Kidney (tissue), 14 donors: ENCODE results near the gene MARF1. TPM values are rescaled to one million over a fixed set of nuclear protein-coding genes. Genes with fewer than 3 reads are reported as not detected.

Source experiments
- DNase-seq, 5 donors: peaks; one replicate each; pipeline ENCODE4 v3.0.0-alpha.2; 2013 to 2020
- FAIRE-seq: peaks from 2 replicates; lab custom pipeline; 2012; peaks lifted over from hg19 to GRCh38; lab: Jason Lieb, UNC
- H3K27ac ChIP-seq, 2 donors: one replicate each; pipeline ENCODE4 v1.7.0; 2013; ENCODE audit warnings: low read depth in 2 of 2, low read length in 2 of 2, inconsistent platforms in 1 of 2
- H3K27me3 ChIP-seq: one replicate; pipeline ENCODE4 v1.7.1; 2013; ENCODE audit warnings: low read length, inconsistent platforms; ENCODE audit not compliant: control insufficient read depth, insufficient read depth
- H3K36me3 ChIP-seq, 3 donors: one replicate each; pipeline versions ENCODE4 v1.7.0 to v1.7.1; 2013; ENCODE audit warnings: low read length in 3 of 3, control low read depth in 1 of 3, inconsistent platforms in 1 of 3; ENCODE audit not compliant: insufficient read depth in 3 of 3, control insufficient read depth in 2 of 3
- H3K4me1 ChIP-seq, 3 donors: one replicate each; pipeline versions ENCODE4 v1.7.0 to v1.7.1; 2013; ENCODE audit warnings: low read length in 3 of 3, inconsistent platforms in 1 of 3, low read depth in 1 of 3; ENCODE audit not compliant: control insufficient read depth in 2 of 3, insufficient read depth in 2 of 3
- H3K4me3 ChIP-seq, 3 donors: one replicate each; pipeline versions ENCODE4 v1.7.0 to v1.8.1; 2013; ENCODE audit warnings: low read length in 3 of 3, control low read depth in 1 of 3, inconsistent platforms in 1 of 3
- H3K9ac ChIP-seq, 3 donors: one replicate each; pipeline versions ENCODE4 v1.7.0 to v1.7.1; 2013; ENCODE audit warnings: low read length in 3 of 3, control low read depth in 1 of 3, inconsistent platforms in 1 of 3
- H3K9me3 ChIP-seq, 3 donors: one replicate each; pipeline versions ENCODE4 v1.7.0 to v1.7.1; 2013; ENCODE audit warnings: low read length in 3 of 3, control low read depth in 1 of 3, inconsistent platforms in 1 of 3; ENCODE audit not compliant: control insufficient read depth in 2 of 3, insufficient read depth in 1 of 3
- intact Hi-C: fragments of 100-400 bp; cut with DNase I; formaldehyde crosslinking; loops from one replicate; pipeline ENCODE4 v1.11.1; 2022
- polyA plus RNA-seq: library from polyadenylated mRNA; stranded (reverse); fragments of 350-450 nt; fragmentation: Illumina TruSeq; extraction: RNeasy Lipid Tissue Mini Kit (QIAGEN cat#74804); gene quantifications from one replicate; pipeline ENCODE4 v1.2.3, GENCODE V29; 2014; ENCODE audit warnings: low read depth, low replicate concordance; ENCODE audit not compliant: insufficient read depth
- total RNA-seq: library from RNA; stranded (reverse); fragmentation: NEBNext Ultra II Directional; extraction: Animal tissue kit (Norgen Biotek cat#: 25700); gene quantifications from one replicate; pipeline ENCODE4 v1.2.1, GENCODE V29; 2021
- TF ChIP-seq, protein P1 (sequence below): IDR thresholded peaks from 3 replicates; pipeline ENCODE4 v1.5.1; 2012; ENCODE audit warnings: mild to moderate bottlenecking, moderate library complexity, borderline replicate concordance; ENCODE audit not compliant: insufficient read depth; ENCODE audit errors: extremely low read depth
- donor health status: control.
- donor health status: control.
- donor health status: control.
- donor health status: control.
- donor health status: control.
- donor health status: DM: yes; HTN: yes; CAD: no.
- donor health status: Normal renal cell carcinoma (clear cell type).

MARF1 gene
- total and polyA plus RNA-seq, 2 donors from 2014 or later: 17.5 to 80.7 TPM

- intact Hi-C loops: no loop called here
- TF ChIP-seq, protein P1, sequence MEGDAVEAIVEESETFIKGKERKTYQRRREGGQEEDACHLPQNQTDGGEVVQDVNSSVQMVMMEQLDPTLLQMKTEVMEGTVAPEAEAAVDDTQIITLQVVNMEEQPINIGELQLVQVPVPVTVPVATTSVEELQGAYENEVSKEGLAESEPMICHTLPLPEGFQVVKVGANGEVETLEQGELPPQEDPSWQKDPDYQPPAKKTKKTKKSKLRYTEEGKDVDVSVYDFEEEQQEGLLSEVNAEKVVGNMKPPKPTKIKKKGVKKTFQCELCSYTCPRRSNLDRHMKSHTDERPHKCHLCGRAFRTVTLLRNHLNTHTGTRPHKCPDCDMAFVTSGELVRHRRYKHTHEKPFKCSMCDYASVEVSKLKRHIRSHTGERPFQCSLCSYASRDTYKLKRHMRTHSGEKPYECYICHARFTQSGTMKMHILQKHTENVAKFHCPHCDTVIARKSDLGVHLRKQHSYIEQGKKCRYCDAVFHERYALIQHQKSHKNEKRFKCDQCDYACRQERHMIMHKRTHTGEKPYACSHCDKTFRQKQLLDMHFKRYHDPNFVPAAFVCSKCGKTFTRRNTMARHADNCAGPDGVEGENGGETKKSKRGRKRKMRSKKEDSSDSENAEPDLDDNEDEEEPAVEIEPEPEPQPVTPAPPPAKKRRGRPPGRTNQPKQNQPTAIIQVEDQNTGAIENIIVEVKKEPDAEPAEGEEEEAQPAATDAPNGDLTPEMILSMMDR: no peak
- no peaks in the 10 kb centered on the region for H3K9me3 ChIP-seq
- no peaks in the 10 kb centered on the region for H3K27me3 ChIP-seq
- H3K4me1 ChIP-seq: peaks cover 0 to 6% (median 5%) of the 10 kb centered on the region in 3 donors
- DNase-seq (no peak), FAIRE-seq (no peak)
- no peak overlapping the region for H3K4me3 ChIP-seq
- H3K27ac ChIP-seq: no peak overlapping the region
- H3K36me3 ChIP-seq: peaks cover 17 to 55% (median 42%) of the 10 kb centered on the region in 3 donors
- no peak overlapping the region for H3K9ac ChIP-seq
These were observed 31.3 kb downstream of the MARF1 start for GRCh38 chr16:15611610-15612009.

DNA sequence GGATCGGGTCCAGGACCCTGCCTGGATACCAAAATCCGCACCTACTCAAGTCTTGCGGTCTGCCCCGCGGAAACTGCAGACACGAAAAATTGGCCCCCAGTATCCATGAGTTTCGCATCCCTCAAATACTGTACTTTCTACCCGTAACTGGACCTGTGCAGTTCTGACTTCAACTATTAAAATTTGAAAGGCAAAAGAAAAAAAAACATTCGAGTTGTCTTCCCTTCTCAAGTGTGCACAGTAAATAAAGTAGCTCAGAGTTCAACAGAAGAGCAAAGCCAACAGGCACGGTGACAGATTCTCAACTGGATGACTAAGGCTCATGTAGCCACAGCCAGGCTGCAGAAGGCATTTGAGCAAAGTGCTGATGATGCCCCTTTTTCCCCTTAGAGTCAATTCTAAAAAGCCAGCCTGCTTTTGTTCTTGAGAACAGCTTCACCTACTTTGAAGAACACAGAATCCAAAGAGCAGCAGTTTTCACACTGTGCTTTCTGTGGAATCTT is 32.5 kb downstream of the MARF1 start:
- H3K4me3 ChIP-seq: no peak overlapping the region
- H3K9ac ChIP-seq: no peak overlapping the region
- H3K27ac ChIP-seq: no peak overlapping the region
- TF ChIP-seq, protein P1: no peak
- DNase-seq (no peak), FAIRE-seq (no peak)
- intact Hi-C loops: no loop called here
- peaks cover 13 to 50% (median 40%) of the 10 kb centered on the region in 3 donors for H3K36me3 ChIP-seq
- no peaks in the 10 kb centered on the region for H3K27me3 ChIP-seq
- H3K4me1 ChIP-seq: peaks cover 0 to 5% (median 3%) of the 10 kb centered on the region in 3 donors
- H3K9me3 ChIP-seq: no peaks in the 10 kb centered on the region

GRCh38 chr16:15609286-15609649 is 33.7 kb downstream of the MARF1 start:
- intact Hi-C loops: no loop called here
- no peak overlapping the region for H3K9ac ChIP-seq
- H3K27ac ChIP-seq: no peak overlapping the region
- H3K4me1 ChIP-seq: peaks cover 0 to 5% (median 3%) of the 10 kb centered on the region in 3 donors
- no peak for DNase-seq
- H3K9me3 ChIP-seq: no peaks in the 10 kb centered on the region
- TF ChIP-seq, protein P1: no peak
- H3K36me3 ChIP-seq: peaks cover 13 to 62% (median 44%) of the 10 kb centered on the region in 3 donors
- no peaks in the 10 kb centered on the region for H3K27me3 ChIP-seq
- no peak for FAIRE-seq
- H3K4me3 ChIP-seq: no peak overlapping the region
